HG03575 (cell line): ENCODE measurements around the gene WARS2.
"Not testable (repeated sequence)": the region's sequence is repeated elsewhere in the genome, so short reads cannot be mapped to it uniquely, and the experiment has no call there.

Experiments used
- ATAC-seq: cut with Tn5 transposase; IDR thresholded peaks from one replicate; pipeline ENCODE4 v1.9.1; 2021; ENCODE audit not compliant: unreplicated experiment, insufficient number of reproducible peaks, low FRiP score; ENCODE audit errors: extremely low read depth

WARS2 gene

GRCh38 chr1:119140177-119141019, at the start of gene WARS2:
WARS2 (minus strand) TSS chr1:119140653; CDS start chr1:119140644, 9 bp downstream.
- peak; percentile 77 for ATAC-seq

GRCh38 chr1:119188926-119189325, 48.5 kb upstream of the WARS2 start:
- ATAC-seq = no peak

- no peak for ATAC-seq
These were observed 47.0 kb upstream of the WARS2 start for GRCh38 chr1:119187416-119187815.

GRCh38 chr1:119186471-119186870, 46.0 kb upstream of the WARS2 start:
- no peak for ATAC-seq

- no peak for ATAC-seq
These were observed 44.5 kb upstream of the WARS2 start for GRCh38 chr1:119184972-119185371.

GRCh38 chr1:119181218-119181617, 40.8 kb upstream of the WARS2 start:
- ATAC-seq = no peak

- ATAC-seq = no peak
These were observed 38.6 kb upstream of the WARS2 start for GRCh38 chr1:119179051-119179450.

- not testable (repeated sequence) for ATAC-seq
These were observed 32.5 kb upstream of the WARS2 start for GRCh38 chr1:119172927-119173326.

- not testable (repeated sequence) for ATAC-seq
These were observed 31.0 kb upstream of the WARS2 start for GRCh38 chr1:119171381-119172010.

- ATAC-seq = no peak
These were observed 22.9 kb upstream of the WARS2 start for GRCh38 chr1:119163396-119163795.

GRCh38 chr1:119160866-119161265, 20.4 kb upstream of the WARS2 start:
- no peak for ATAC-seq

- no peak for ATAC-seq
These were observed 20.0 kb upstream of the WARS2 start for GRCh38 chr1:119160409-119160808.

- ATAC-seq = no peak
These were observed 19.5 kb upstream of the WARS2 start for GRCh38 chr1:119159966-119160365.

- ATAC-seq = no peak
These were observed 18.7 kb upstream of the WARS2 start for GRCh38 chr1:119159111-119159510.

- ATAC-seq = not testable (repeated sequence)
These were observed 16.3 kb upstream of the WARS2 start for GRCh38 chr1:119156761-119157160.

GRCh38 chr1:119155069-119155468, 14.6 kb upstream of the WARS2 start:
- not testable (repeated sequence) for ATAC-seq

GRCh38 chr1:119150150-119150549, 9.7 kb upstream of the WARS2 start:
- no peak for ATAC-seq

GRCh38 chr1:119147661-119148090, 7.2 kb upstream of the WARS2 start:
- no peak for ATAC-seq

GRCh38 chr1:119146466-119146865, 6.0 kb upstream of the WARS2 start:
- no peak for ATAC-seq

- ATAC-seq = no peak
These were observed 4.4 kb upstream of the WARS2 start for GRCh38 chr1:119144813-119145212.
